COLO668 (cell line): ENCODE data around the gene TRAPPC3L.
"Not testable (repeated sequence)": the region's sequence is repeated elsewhere in the genome, so short reads cannot be mapped to it uniquely, and the experiment has no call there.

Experiments
- DNase-seq: peaks from one replicate; lab custom pipeline; 2025; ENCODE audit not compliant: unreplicated experiment; lab: John Stamatoyannopoulos, UW

Gene TRAPPC3L

GRCh38 chr6:116514111-116514510 is 31.4 kb downstream of the TRAPPC3L start:
- DNase-seq: no peak

- no peak for DNase-seq
Measured at GRCh38 chr6:116513224-116513875, 32.1 kb downstream of the TRAPPC3L start.

DNA sequence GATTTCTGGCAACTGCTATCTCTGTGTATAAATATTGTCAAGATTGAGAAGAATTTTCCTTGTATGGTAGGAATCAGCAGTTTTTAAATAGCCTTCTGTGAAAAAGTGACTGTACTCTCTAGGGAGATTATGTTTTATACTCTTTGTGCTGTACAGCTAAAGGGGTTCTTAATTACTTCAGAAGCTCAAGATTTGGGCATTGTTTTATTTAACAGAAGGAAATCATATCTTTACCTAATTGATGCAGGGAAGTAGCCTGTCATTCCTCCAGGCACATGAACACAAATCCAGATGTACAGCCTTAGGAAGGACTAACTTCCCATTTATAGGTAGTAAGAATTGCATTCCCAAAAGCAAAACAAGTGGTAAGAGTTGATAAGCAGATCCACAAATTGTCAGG is 32.8 kb downstream of the TRAPPC3L start:
- no peak for DNase-seq

GRCh38 chr6:116512111-116512559 is 33.3 kb downstream of the TRAPPC3L start:
- DNase-seq: no peak

DNA sequence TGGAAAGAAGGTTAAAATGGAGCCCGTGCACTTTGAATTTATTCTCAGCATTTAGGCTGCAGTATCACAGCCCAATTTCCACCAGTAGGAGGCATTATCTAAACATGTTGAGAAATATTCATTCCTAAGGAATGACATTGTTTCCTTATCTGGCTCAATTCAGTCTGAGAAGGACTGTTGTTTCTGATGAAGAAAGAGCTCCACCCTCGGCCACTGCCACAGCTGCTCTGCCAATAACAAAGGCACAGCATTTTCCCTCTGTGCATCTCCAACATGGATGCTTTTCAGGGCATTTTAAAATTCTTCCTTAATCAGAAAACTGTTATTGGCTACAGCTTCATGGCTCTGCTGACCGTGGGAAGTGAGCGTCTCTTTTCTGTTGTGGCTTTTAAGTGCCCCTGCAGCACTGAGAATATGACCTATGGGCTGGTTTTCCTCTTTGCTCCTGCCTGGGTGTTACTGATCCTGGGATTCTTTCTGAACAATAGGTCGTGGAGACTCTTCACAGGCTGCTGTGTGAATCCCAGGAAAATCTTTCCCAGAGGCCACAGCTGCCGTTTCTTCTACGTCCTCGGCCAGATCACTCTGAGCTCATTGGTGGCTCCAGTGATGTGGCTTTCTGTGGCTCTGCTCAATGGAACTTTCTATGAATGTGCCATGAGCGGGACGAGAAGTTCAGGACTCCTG is 33.9 kb downstream of the TRAPPC3L start, which contains the start of gene CALHM5:
Gene CALHM5 (plus strand): TSS at position 216 of the 687 bp plus-strand sequence. CDS start 58 bp downstream, at position 274.
- DNase-seq: no peak

DNA sequence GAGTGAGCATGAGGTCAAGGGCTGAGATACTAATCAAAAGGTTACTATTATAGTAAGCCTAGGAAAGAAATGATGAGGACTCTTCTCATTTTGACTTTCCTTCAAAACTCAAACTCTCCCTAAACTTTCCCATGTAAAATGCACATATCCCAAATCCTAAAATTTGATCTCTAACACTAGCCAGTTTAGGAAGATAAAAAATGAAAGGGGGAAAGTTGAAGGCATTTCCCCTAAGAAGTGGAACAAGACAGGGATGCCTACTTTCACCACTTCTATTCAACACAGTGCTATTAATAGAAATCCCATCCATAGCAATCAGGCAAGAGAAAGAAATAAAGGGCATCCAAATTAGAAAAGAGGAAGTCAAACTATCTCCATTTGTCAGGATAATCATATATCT is 37.0 kb downstream of the TRAPPC3L start:
- DNase-seq: no peak

DNA sequence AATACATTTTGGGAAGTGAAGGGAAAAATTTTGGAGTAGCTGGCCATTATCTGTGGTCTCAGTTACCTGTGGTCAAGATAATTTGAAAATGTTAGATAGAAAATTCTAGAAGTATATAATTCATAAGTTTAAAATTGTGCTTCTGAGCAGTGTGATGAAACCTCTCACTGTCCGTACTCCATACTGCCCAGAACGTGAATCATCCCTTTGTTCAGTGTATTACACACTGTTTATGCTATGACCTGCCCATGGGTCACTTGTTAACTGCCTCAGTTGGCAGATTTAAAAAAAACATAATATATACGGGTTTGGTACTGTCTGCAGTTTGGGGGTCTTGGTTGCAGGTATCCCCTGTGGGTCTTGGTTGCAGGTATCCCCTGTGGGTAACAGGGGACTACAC is 38.2 kb downstream of the TRAPPC3L start:
- no peak for DNase-seq

DNA sequence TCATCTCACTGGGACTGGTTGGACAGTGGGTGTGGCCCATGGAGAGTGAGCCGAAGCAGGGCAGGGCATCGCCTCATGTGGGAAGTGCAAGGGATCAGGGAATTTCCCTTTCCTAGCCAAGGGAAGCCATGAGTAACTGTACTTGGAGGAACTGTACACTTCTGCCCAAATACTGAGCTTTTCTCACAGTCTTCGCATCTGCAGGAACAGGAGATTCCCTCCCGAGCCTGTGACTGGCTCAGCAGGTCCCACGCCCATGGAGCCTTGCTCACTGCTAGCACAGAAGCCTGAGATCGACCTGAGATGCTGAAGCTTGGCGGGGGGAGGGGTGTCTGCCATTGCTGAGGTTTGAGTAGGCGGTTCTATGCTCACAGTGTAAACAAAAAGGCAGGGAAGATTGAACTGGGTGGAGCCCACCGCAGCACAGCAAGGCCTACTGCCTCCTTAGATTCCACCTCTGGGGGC is 44.5 kb downstream of the TRAPPC3L start:
- DNase-seq: no peak

GRCh38 chr6:116497113-116497676 is 48.3 kb downstream of the TRAPPC3L start:
- no peak for DNase-seq

DNA sequence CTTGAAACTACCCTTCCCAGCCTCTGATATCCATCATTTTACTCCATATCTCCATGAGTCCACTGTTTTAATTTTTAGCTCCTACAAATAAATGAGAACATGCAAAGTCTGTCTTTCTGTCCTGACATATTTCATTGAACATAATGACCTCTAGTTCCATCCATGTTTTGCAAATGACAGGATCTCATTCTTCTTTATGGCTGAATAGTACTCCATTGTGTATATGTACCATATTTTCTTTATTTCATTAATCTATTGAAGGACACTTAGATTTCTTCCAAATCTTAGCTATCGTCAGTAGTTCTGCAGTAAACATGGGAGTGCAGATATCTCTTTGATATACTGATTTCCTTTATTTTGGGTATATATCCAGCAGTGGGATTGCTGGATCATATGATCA is 50.3 kb downstream of the TRAPPC3L start:
- not testable (repeated sequence) for DNase-seq

DNA sequence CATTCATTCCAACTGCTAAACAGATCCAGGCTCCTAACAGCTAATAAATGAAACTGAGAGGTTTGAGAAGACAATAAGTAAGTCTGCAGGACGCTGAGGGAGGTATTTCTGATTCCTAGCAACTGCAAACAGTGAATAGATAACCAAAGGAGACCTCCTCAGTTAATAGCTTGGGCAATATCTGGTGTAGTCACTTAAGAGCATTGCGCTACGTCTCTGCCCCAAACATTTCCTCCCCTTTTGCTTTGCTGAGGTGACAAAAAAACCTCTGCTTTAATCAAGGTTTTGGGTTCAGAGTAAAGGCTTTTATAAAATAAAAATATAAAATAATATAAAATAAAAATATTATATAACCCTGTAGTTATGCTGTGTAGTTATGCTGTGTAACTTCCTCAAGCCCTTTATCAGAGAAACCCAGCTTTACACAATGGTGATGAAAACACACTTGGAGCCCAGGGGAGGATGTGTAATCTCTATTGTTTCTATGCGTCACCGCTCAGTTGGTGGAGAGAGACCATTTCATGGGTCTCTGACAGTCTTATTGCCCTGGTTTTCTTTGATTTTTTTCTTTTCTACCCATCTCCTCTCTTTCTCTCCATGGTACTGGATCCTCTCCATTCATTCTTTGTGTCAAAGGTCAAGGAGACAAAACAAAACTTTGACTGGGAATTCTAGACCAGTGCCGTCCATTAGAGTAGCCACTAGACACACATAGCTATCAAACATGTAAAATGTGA is 53.0 kb downstream of the TRAPPC3L start:
- no peak for DNase-seq

- DNase-seq: no peak
Measured at GRCh38 chr6:116491610-116492330, 53.7 kb downstream of the TRAPPC3L start.

DNA sequence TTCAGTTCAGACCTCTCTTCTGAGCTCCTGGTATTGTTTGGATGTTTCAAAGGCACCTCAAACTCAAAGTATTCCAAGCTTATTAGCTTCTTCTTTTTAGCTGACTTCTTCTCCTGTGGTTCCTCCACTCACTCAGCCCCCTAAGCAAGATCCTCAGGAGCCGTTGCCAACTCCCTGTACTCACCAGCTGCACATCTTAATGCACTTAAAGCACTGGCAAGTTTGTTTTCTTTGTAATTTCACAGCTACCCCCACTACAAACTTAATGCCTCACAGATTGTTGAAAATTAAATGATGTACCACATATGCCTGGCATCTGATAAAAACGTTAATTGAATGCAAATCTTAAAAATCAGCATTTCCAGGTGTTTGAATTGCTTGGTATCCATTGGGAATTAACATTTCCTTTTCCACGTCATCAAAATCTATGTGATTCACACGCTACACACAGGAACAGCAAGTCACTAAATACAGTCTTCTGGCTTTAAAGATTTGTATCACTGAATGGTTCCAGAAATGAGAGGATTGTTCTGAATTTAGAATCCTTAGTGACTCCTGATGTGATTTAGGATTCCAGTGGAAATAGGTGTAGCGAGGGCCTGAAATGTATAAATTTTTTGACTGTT is 59.8 kb downstream of the TRAPPC3L start:
- DNase-seq: no peak

GRCh38 chr6:116483616-116484015 is 61.9 kb downstream of the TRAPPC3L start:
- DNase-seq: no peak

GRCh38 chr6:116482780-116483179 is 62.7 kb downstream of the TRAPPC3L start:
- no peak for DNase-seq

GRCh38 chr6:116476002-116476678 is 69.3 kb downstream of the TRAPPC3L start:
- no peak for DNase-seq

DNA sequence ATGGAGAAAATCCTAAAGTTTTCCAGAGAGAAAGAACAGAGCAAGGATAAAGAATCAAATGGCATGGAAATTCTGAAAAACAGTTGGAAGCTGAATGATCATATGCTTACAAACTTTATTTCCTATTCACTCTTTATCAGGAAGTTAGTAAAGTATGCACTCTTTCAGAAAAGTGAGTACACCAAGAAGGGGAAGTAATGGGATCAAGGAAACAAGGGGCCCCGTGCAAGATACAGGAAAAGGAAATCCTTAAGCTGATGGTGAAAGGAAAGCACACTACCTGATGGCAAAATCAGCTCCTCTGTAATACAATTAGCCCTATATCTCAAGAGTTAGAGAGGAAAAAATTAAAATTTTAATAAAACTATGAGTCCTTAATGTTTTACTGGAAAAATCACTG is 70.3 kb downstream of the TRAPPC3L start:
- DNase-seq: no peak

- DNase-seq: no peak
Measured at GRCh38 chr6:116472706-116473105, 72.8 kb downstream of the TRAPPC3L start.

DNA sequence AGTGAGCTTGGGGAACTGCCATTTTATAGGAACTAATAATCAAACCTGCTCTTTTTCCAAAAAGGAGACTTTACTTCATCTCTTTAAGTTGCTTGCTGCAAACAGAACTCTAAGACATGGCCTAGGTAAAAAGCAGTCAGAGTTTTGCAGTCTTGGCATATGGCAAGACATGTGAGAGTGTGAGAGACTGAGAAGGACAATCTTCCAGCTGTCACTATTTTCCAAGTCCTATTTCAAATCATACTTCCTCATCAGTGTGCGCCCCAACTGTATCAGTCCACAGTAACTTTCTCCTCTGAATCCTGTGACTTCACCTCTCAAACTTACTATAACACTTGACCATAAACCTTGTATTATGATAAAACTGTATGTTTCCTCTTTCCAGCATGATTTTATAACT is 74.0 kb downstream of the TRAPPC3L start:
- DNase-seq: no peak

GRCh38 chr6:116468293-116468692 is 77.2 kb downstream of the TRAPPC3L start:
- DNase-seq: no peak
